Measurements from ENCODE around the gene NACC1. TPM values are rescaled to one million over a fixed set of nuclear protein-coding genes. Genes with fewer than 3 reads are reported as not detected.

Gene NACC1
- total and polyA plus RNA-seq, 7 donors: 11.9 to 63.4 (median 43.5) TPM

- intact Hi-C loops (cut with DNase I): no loop called here
These were observed 7.9 kb upstream of the NACC1 start for GRCh38 chr19:13110099-13110610.

GRCh38 chr19:13112555-13112954 lies 5.5 kb upstream of the NACC1 start:
- intact Hi-C loops (cut with DNase I): no loop called here
- DNase-seq: no peak
- no peaks in the 10 kb centered on the region for H3K9me3 ChIP-seq
- H3K27me3 ChIP-seq (ENCODE audit: insufficient read depth in 3 of 3, low read length in 2 of 3): no peaks in the 10 kb centered on the region
- WGBS, 3 donors: 89 to 95% (median 94%) methylated on average over 10 of the region's 10 CpGs
- H3K27ac ChIP-seq: no peak overlapping the region
- H3K36me3 ChIP-seq (ENCODE audit: insufficient read depth in 1 of 2, low read depth in 1 of 2): peaks cover 3 to 66% of the 10 kb centered on the region in 2 donors
- no peak for TF ChIP-seq CTCF (IDR thresholded peaks at IDR 0.05)
- ATAC-seq: no peak
- no peak overlapping the region for H3K4me3 ChIP-seq
- peaks cover 24% of the 10 kb centered on the region for H3K4me1 ChIP-seq

More at GRCh38 chr19:13110099-13110610, 7.9 kb upstream of the NACC1 start:
- peaks cover 3 to 83% of the 10 kb centered on the region in 2 donors for H3K36me3 ChIP-seq (ENCODE audit: insufficient read depth in 1 of 2, low read depth in 1 of 2)
- ATAC-seq (no peak), DNase-seq (no peak)
- no peak for TF ChIP-seq CTCF (IDR thresholded peaks at IDR 0.05)
- no peaks in the 10 kb centered on the region for H3K9me3 ChIP-seq
- no peaks in the 10 kb centered on the region for H3K27me3 ChIP-seq (ENCODE audit: insufficient read depth in 3 of 3, low read length in 2 of 3)
- no peak overlapping the region for H3K27ac ChIP-seq
- 88 to 95% (median 94%) methylated on average over 15 of the region's 15 CpGs for WGBS, 3 donors
- peaks cover 8% of the 10 kb centered on the region for H3K4me1 ChIP-seq
- H3K4me3 ChIP-seq: no peak overlapping the region

GRCh38 chr19:13115936-13116281 lies 2.2 kb upstream of the NACC1 start:
- peaks cover 37% of the 10 kb centered on the region for H3K4me1 ChIP-seq
- 1 to 2% (median 1%) methylated on average over 17 to 18 of the region's 18 CpGs for WGBS, 3 donors

GRCh38 chr19:13116282-13117175 lies 1.5 kb upstream of the NACC1 start, which contains the start of gene TRMT1:
Gene TRMT1, minus strand, starts transcription at chr19:13116740. Its CDS starts 341 bp downstream, at chr19:13116399.
- Histone ChIP-seq H3K9me3 (no peaks in the 10 kb centered on the region), H3K4me1 (peaks cover 37% of the 10 kb centered on the region), H3K36me3 (ENCODE audit: insufficient read depth in 1 of 2, low read depth in 1 of 2) (peaks cover 3 to 33% of the 10 kb centered on the region in 2 donors), H3K4me3 (peak within 1 kb of the TSS; percentile 80), H3K27me3 (ENCODE audit: insufficient read depth in 3 of 3, low read length in 2 of 3) (no peaks in the 10 kb centered on the region), H3K27ac (peak within 1 kb of the TSS; percentile 79)
- DNase-seq (peak; percentile 95 to 96), ATAC-seq (peak; percentile 82 to 89 (median 85))
- intact Hi-C loops (cut with DNase I): no loop called here
- no peak for TF ChIP-seq CTCF (IDR thresholded peaks at IDR 0.05)
- 0 to 1% (median 0%) methylated on average over 51 of the region's 51 CpGs for WGBS, 3 donors

More at GRCh38 chr19:13115936-13116281, 2.2 kb upstream of the NACC1 start:
- Histone ChIP-seq H3K27ac (peak overlapping the region; percentile 79), H3K4me3 (peak overlapping the region; percentile 80), H3K27me3 (ENCODE audit: insufficient read depth in 3 of 3, low read length in 2 of 3) (no peaks in the 10 kb centered on the region), H3K36me3 (ENCODE audit: insufficient read depth in 1 of 2, low read depth in 1 of 2) (peaks cover 3 to 36% of the 10 kb centered on the region in 2 donors), H3K9me3 (no peaks in the 10 kb centered on the region)
- DNase-seq (no peak), ATAC-seq (no peak)
- intact Hi-C loops (cut with DNase I): no loop called here
- TF ChIP-seq CTCF (IDR thresholded peaks at IDR 0.05): no peak

Data from psoas muscle (tissue), 8 donors.